ENCODE measurements around the gene PDLIM4.

PDLIM4 gene

GRCh38 chr5:132313961-132314432 lies 56.5 kb downstream of the PDLIM4 start:
- Histone ChIP-seq H2BK12ac (ENCODE audit: low read length in 2 of 2) (no peak overlapping the region), H2BK15ac (ENCODE audit: low read depth, poor library complexity, severe bottlenecking) (no peak overlapping the region), H3K4me1 (ENCODE audit: control insufficient read depth, insufficient read depth, low read depth, low read length) (peaks cover 9% of the 10 kb centered on the region), H3K4me2 (ENCODE audit: low read length, poor library complexity, severe bottlenecking) (no peak overlapping the region), H3K9me3 (ENCODE audit: control insufficient read depth, low read length) (no peaks in the 10 kb centered on the region), H2AFZ (ENCODE audit: low read depth, low read length) (no peak overlapping the region), H3K36me3 (ENCODE audit: control insufficient read depth in 1 of 2, insufficient read depth in 2 of 2, low read depth in 1 of 2, low read length in 2 of 2) (peaks cover 23 to 38% of the 10 kb centered on the region in 2 experiments), H3K27ac (ENCODE audit: low read length, poor library complexity, severe bottlenecking) (no peak overlapping the region), H3K9ac (ENCODE audit: low read length) (no peak overlapping the region), H2BK120ac (ENCODE audit: low read depth, low read length) (no peak overlapping the region), H3K4me3 (ENCODE audit: insufficient read depth in 1 of 2, low read depth in 1 of 2, low read length in 2 of 2) (no peak overlapping the region), H3K18ac (ENCODE audit: low read depth in 1 of 2, low read length in 2 of 2) (no peak overlapping the region), H3K4ac (ENCODE audit: low read depth in 1 of 2, low read length in 2 of 2) (no peak overlapping the region), H3K27me3 (ENCODE audit: control insufficient read depth in 1 of 2, insufficient read depth in 1 of 2, low read length in 2 of 2) (no peaks in the 10 kb centered on the region), H3K14ac (ENCODE audit: low read length in 2 of 2) (no peak overlapping the region), H2AK5ac (ENCODE audit: low read length, severe bottlenecking) (no peak overlapping the region), H2BK5ac (ENCODE audit: low read depth, low read length, poor library complexity, severe bottlenecking) (no peak overlapping the region), H4K91ac (ENCODE audit: low read length) (no peak overlapping the region), H3K79me1 (replicated peaks; ENCODE audit: low read length, poor library complexity, severe bottlenecking) (peaks cover 16% of the 10 kb centered on the region), H3K23ac (ENCODE audit: low read length in 2 of 2) (no peak overlapping the region), H4K8ac (ENCODE audit: low read length) (no peak overlapping the region)
- DNase-seq, result no peak
- 93% methylated on average over 1 of the region's 2 CpGs for WGBS

- Histone ChIP-seq H3K18ac (ENCODE audit: low read depth in 1 of 2, low read length in 2 of 2) (no peak overlapping the region), H2AFZ (ENCODE audit: low read depth, low read length) (no peak overlapping the region), H4K8ac (ENCODE audit: low read length) (peak overlapping the region; percentile 4), H3K4me1 (ENCODE audit: control insufficient read depth, insufficient read depth, low read depth, low read length) (peaks cover 9% of the 10 kb centered on the region), H2BK12ac (ENCODE audit: low read length in 2 of 2) (no peak overlapping the region), H3K27me3 (ENCODE audit: control insufficient read depth in 1 of 2, insufficient read depth in 1 of 2, low read length in 2 of 2) (no peaks in the 10 kb centered on the region), H3K4me3 (ENCODE audit: insufficient read depth in 1 of 2, low read depth in 1 of 2, low read length in 2 of 2) (no peak overlapping the region), H3K23ac (ENCODE audit: low read length in 2 of 2) (no peak overlapping the region), H2BK15ac (ENCODE audit: low read depth, poor library complexity, severe bottlenecking) (no peak overlapping the region), H2BK5ac (ENCODE audit: low read depth, low read length, poor library complexity, severe bottlenecking) (no peak overlapping the region), H3K4me2 (ENCODE audit: low read length, poor library complexity, severe bottlenecking) (no peak overlapping the region), H4K91ac (ENCODE audit: low read length) (no peak overlapping the region), H3K9me3 (ENCODE audit: control insufficient read depth, low read length) (no peaks in the 10 kb centered on the region), H2BK120ac (ENCODE audit: low read depth, low read length) (no peak overlapping the region), H3K4ac (ENCODE audit: low read depth in 1 of 2, low read length in 2 of 2) (no peak overlapping the region), H3K27ac (ENCODE audit: low read length, poor library complexity, severe bottlenecking) (no peak overlapping the region), H3K9ac (ENCODE audit: low read length) (no peak overlapping the region), H3K36me3 (ENCODE audit: control insufficient read depth in 1 of 2, insufficient read depth in 2 of 2, low read depth in 1 of 2, low read length in 2 of 2) (peaks cover 23 to 38% of the 10 kb centered on the region in 2 experiments), H3K14ac (ENCODE audit: low read length in 2 of 2) (no peak overlapping the region), H2AK5ac (ENCODE audit: low read length, severe bottlenecking) (no peak overlapping the region), H3K79me1 (replicated peaks; ENCODE audit: low read length, poor library complexity, severe bottlenecking) (peaks cover 16% of the 10 kb centered on the region)
- 74% methylated on average over 3 of the region's 5 CpGs for WGBS
- no peak for DNase-seq
Measured at GRCh38 chr5:132315529-132316067, 58.1 kb downstream of the PDLIM4 start.

- Histone ChIP-seq H3K23ac (ENCODE audit: low read length in 2 of 2) (no peak overlapping the region), H2BK15ac (ENCODE audit: low read depth, poor library complexity, severe bottlenecking) (no peak overlapping the region), H3K36me3 (ENCODE audit: control insufficient read depth in 1 of 2, insufficient read depth in 2 of 2, low read depth in 1 of 2, low read length in 2 of 2) (peaks cover 22 to 30% of the 10 kb centered on the region in 2 experiments), H3K27me3 (ENCODE audit: control insufficient read depth in 1 of 2, insufficient read depth in 1 of 2, low read length in 2 of 2) (no peaks in the 10 kb centered on the region), H3K18ac (ENCODE audit: low read depth in 1 of 2, low read length in 2 of 2) (no peak overlapping the region), H3K4me3 (ENCODE audit: insufficient read depth in 1 of 2, low read depth in 1 of 2, low read length in 2 of 2) (no peak overlapping the region), H3K4me2 (ENCODE audit: low read length, poor library complexity, severe bottlenecking) (no peak overlapping the region), H3K79me1 (replicated peaks; ENCODE audit: low read length, poor library complexity, severe bottlenecking) (peaks cover 4% of the 10 kb centered on the region), H3K4ac (ENCODE audit: low read depth in 1 of 2, low read length in 2 of 2) (no peak overlapping the region), H3K9ac (ENCODE audit: low read length) (no peak overlapping the region), H2AK5ac (ENCODE audit: low read length, severe bottlenecking) (no peak overlapping the region), H2BK5ac (ENCODE audit: low read depth, low read length, poor library complexity, severe bottlenecking) (no peak overlapping the region), H3K14ac (ENCODE audit: low read length in 2 of 2) (no peak overlapping the region), H2AFZ (ENCODE audit: low read depth, low read length) (no peak overlapping the region), H4K91ac (ENCODE audit: low read length) (no peak overlapping the region), H3K4me1 (ENCODE audit: control insufficient read depth, insufficient read depth, low read depth, low read length) (peaks cover 12% of the 10 kb centered on the region), H3K9me3 (ENCODE audit: control insufficient read depth, low read length) (no peaks in the 10 kb centered on the region), H3K27ac (ENCODE audit: low read length, poor library complexity, severe bottlenecking) (no peak overlapping the region), H4K8ac (ENCODE audit: low read length) (no peak overlapping the region), H2BK12ac (ENCODE audit: low read length in 2 of 2) (no peak overlapping the region), H2BK120ac (ENCODE audit: low read depth, low read length) (no peak overlapping the region)
- no peak for DNase-seq
- 100% methylated on average over 1 of the region's 1 CpG for WGBS
Measured at GRCh38 chr5:132319975-132320374, 62.5 kb downstream of the PDLIM4 start.

GRCh38 chr5:132321109-132321721 lies 63.7 kb downstream of the PDLIM4 start:
- no peak overlapping the region for H4K8ac ChIP-seq (ENCODE audit: low read length)
- no peak overlapping the region for H2BK15ac ChIP-seq (ENCODE audit: low read depth, poor library complexity, severe bottlenecking)
- peaks cover 13 to 19% of the 10 kb centered on the region in 2 experiments for H3K36me3 ChIP-seq (ENCODE audit: control insufficient read depth in 1 of 2, insufficient read depth in 2 of 2, low read depth in 1 of 2, low read length in 2 of 2)
- DNase-seq, result no peak
- no peak overlapping the region for H2BK5ac ChIP-seq (ENCODE audit: low read depth, low read length, poor library complexity, severe bottlenecking)
- no peak overlapping the region for H3K4me3 ChIP-seq (ENCODE audit: insufficient read depth in 1 of 2, low read depth in 1 of 2, low read length in 2 of 2)
- no peak overlapping the region for H3K23ac ChIP-seq (ENCODE audit: low read length in 2 of 2)
- no peak overlapping the region for H3K4ac ChIP-seq (ENCODE audit: low read depth in 1 of 2, low read length in 2 of 2)
- H3K18ac ChIP-seq (ENCODE audit: low read depth in 1 of 2, low read length in 2 of 2), result no peak overlapping the region
- H2AFZ ChIP-seq (ENCODE audit: low read depth, low read length), result no peak overlapping the region
- H3K4me1 ChIP-seq (ENCODE audit: control insufficient read depth, insufficient read depth, low read depth, low read length), result peaks cover 12% of the 10 kb centered on the region
- peaks cover 1% of the 10 kb centered on the region for H3K79me1 ChIP-seq (replicated peaks; ENCODE audit: low read length, poor library complexity, severe bottlenecking)
- no peak overlapping the region for H2BK120ac ChIP-seq (ENCODE audit: low read depth, low read length)
- no peak overlapping the region for H3K4me2 ChIP-seq (ENCODE audit: low read length, poor library complexity, severe bottlenecking)
- no peak overlapping the region for H4K91ac ChIP-seq (ENCODE audit: low read length)
- no peak overlapping the region for H2AK5ac ChIP-seq (ENCODE audit: low read length, severe bottlenecking)
- no peak overlapping the region for H3K27ac ChIP-seq (ENCODE audit: low read length, poor library complexity, severe bottlenecking)
- no peaks in the 10 kb centered on the region for H3K27me3 ChIP-seq (ENCODE audit: control insufficient read depth in 1 of 2, insufficient read depth in 1 of 2, low read length in 2 of 2)
- H3K9me3 ChIP-seq (ENCODE audit: control insufficient read depth, low read length), result no peaks in the 10 kb centered on the region
- no peak overlapping the region for H3K9ac ChIP-seq (ENCODE audit: low read length)
- no peak overlapping the region for H3K14ac ChIP-seq (ENCODE audit: low read length in 2 of 2)
- WGBS, result 95% methylated on average over 3 of the region's 3 CpGs
- no peak overlapping the region for H2BK12ac ChIP-seq (ENCODE audit: low read length in 2 of 2)
